HG02759 (cell line): ENCODE measurements around the gene LY6G6C.
"Not testable (repeated sequence)": the region's sequence is repeated elsewhere in the genome, so short reads cannot be mapped to it uniquely, and the experiment has no call there.

Experiments
- ATAC-seq: cut with Tn5 transposase; IDR thresholded peaks from one replicate; pipeline ENCODE4 v1.9.1; 2021; ENCODE audit warnings: mild to moderate bottlenecking, moderate library complexity; ENCODE audit not compliant: unreplicated experiment

LY6G6C gene

DNA sequence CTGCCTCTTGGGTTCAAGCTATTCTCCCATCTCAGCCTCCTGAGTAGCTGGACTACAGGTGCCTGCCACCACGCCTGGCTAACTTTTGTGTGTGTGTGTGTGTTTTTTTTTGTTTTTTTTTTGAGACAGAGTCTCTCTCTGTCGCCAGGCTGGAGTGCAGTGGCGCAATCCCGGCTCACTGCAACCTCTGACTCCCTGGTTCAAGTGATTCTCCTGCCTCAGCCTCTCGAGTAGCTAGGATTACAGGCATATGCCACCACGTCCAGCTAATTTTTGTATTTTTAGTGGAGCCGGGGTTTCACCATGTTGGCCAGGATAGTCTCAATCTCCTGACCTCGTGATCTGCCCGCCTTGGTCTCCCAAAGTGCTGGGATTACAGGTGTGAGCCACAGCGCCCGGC is 12.4 kb downstream of the LY6G6C start:
- not testable (repeated sequence) for ATAC-seq

- no peak for ATAC-seq
These were observed 13.3 kb downstream of the LY6G6C start for GRCh38 chr6:31708224-31708623.

GRCh38 chr6:31707701-31708100 is 13.8 kb downstream of the LY6G6C start:
- no peak for ATAC-seq

- no peak for ATAC-seq
These were observed 14.9 kb downstream of the LY6G6C start, which contains the start of gene LY6G6F for GRCh38 chr6:31706599-31706998. Gene LY6G6F, plus strand, starts transcription at chr6:31706866. Its CDS starts 41 bp downstream, at chr6:31706907.

DNA sequence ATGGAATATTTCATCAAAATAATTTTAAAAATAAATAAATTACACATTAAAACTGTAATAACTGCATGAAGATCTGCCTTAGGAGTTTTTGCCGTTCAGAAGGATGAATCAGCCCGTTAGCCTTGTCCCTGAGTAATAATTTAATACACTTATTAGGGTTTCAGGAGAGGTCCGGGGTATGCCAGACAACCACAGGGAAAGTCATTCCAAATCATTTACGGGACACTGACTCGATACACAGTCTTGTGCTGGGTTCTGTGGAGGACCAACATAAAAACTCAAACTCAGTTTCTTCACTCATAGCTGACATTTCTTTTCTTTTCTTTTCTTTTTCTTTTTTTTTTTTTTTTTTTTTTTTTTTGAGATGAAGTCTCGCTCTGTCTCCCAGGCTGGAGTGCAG is 15.6 kb downstream of the LY6G6C start:
- no peak for ATAC-seq

- ATAC-seq = peak; percentile 93
These were observed 18.5 kb downstream of the LY6G6C start, which contains the start of gene ABHD16A for GRCh38 chr6:31702819-31703716. Gene ABHD16A, minus strand, starts transcription at chr6:31703324. Its CDS starts 43 bp downstream, at chr6:31703281.

DNA sequence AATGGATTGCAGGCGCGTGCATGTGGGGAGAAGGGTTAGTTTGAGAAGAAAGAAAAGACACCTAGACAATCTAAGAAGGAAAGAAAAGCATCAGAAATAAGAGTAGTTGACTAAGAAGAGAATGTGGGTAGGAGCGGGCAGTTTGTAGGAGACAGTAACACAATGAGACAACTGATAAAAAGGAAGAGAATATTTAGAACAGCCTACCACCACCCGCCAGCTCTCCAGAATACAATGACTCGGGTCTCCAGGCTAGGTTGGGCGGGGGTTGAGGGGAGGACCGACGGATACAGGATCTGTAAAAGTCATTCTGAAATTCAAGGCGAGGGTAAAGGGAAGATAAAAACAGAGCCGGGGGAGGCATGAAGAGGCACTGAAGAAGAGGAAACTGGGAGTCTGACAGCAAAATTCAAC is 19.1 kb downstream of the LY6G6C start:
- no peak for ATAC-seq

DNA sequence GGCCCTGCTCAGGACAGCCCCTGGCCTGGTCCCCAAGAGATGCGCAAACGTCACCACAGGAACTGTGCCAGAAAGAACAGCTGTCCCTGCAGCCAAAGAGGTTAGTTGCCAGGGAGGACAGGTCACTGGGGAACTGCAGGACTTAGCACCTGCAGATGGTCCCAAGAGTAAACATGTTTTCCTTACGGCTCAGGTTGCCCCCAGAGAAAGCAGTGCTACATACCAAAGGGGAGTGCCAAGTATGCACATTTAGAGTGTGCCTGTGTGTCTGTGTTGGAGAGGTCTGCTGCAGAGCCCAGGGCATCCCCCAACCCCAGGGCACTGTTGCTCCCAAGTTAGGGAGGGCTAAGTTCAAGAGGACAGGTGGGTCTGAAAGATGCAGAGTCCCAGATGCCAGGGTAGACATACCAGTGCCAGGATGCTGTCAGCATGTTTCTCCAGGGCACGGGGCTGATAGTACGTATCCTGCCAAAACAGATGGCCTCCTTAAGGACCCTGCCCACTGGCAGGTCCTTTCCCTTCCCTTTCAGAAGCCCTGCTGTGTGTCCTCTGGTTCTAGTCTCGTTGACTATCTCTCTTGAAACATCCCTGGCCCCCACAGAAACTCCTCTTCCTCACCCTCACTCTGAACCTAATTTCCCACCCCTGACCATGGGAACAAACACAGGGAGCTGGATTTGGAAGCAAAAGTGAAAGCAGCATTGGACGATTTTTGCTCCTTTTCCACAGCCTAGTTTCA is 19.7 kb downstream of the LY6G6C start:
- no peak for ATAC-seq

DNA sequence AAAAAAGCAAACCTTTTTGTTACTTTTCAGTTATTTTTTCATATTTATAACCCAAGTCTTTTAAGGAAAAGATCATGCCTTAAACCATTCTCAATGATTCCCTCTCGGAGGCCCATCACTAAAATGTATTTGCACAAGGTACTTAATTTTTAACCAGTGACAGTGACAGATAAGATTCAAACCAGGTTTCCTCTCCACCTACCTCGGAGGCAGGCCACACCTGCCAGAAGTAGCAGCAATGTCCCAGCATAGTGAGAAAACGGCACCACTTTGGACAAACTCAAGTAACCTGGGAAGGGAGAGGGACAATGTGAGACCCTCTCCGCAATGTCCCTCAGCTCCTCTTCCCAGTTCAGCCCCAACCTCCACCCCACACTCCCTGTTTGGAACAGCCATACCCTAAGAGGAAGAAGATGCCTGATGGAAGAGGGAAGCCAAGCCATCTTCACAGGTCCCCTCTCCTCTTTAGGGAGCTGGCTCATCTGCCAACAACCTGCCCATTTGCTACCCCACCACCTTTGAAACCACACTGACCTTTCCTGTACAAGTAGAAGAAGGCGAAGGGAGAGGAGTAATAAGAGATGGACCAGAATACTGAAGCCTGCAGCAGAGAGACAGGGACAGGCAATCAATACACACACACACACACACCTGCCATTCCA is 20.7 kb downstream of the LY6G6C start:
- ATAC-seq = no peak

DNA sequence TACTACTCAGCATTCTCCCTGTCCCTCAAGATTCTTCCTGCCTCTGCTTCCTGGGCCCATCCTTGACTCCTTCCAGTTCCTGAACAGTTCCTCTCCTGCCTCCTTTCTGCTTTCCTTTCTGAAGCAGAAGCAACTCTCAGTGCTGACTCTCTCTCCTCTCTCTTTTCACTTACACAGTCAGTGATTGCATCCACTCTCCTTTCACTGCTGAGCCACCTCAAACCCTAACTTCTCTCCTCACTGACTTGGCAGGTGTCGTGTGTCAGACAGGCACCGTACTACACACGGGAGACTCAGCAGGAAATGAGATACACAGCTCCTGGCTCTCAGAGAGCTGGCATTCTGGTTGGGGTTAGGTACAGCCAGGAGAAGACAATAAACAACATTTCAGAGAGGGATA is 24.0 kb downstream of the LY6G6C start:
- no peak for ATAC-seq

DNA sequence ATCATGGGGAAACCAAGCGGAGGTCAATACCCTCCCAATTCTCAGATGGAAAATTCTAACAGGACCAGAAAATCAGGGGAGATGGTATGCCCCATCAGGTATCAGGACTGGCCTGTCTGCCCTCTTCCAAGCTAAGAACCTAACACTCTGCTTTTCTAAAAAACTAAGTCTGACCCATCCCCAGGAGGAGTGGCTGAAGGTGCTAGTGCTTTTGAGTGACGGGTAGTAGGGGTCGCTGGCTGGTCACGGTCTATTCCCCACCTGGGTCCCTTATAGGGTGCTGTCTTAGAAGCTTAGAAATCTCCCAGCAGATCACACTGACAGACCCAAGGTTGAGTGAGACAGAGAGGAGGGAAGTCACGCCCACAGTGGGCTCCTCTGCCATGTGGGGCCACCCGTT is 28.0 kb downstream of the LY6G6C start:
- no peak for ATAC-seq

GRCh38 chr6:31692886-31693285 is 28.7 kb downstream of the LY6G6C start:
- ATAC-seq = no peak

- no peak for ATAC-seq
These were observed 29.2 kb downstream of the LY6G6C start for GRCh38 chr6:31692353-31692752.

- ATAC-seq = no peak
These were observed 29.9 kb downstream of the LY6G6C start for GRCh38 chr6:31691564-31692108.

GRCh38 chr6:31691078-31691463 is 30.5 kb downstream of the LY6G6C start:
- ATAC-seq = no peak

DNA sequence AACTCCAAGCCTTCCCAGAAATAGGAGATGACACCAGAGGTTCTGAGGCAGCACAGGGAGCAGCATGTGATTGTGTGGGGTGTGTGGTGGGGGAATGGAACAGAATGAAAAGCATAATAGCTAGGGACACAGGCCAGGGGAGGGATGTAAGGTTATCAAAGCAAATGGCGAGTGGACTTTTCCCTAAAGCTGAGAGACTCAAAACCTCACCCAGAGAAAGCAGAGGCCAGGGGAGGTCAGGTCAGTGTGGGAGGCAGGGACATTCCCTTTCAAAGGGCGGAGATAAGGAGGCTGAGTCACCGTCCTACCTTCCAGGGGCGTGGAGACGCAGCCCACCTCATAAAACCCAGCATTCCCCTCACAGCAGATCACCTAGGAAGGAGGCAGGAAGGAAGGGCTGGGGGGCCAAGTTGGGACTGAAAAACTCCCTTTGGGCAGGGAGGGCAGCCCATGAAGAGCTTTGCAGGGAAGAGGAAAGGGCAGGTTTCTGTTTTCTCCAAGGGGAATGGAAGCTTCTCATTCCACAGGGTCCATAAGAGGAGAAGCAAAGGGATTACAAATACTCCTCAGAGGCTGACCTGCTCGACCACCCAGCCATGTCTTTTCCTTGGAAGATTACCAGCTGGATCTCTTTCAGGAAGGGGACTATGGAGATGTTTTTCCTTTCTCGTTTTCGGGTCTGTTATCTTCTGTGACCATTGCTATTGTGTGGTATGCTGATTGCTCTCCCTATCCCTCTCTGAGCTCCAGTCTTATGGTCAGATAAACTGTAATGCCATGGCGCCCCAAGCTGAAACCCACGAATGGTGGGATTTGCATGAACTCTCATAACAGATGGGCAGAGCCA is 31.1 kb downstream of the LY6G6C start:
- ATAC-seq = no peak

GRCh38 chr6:31689249-31690110 is 32.1 kb downstream of the LY6G6C start:
- ATAC-seq = no peak

- ATAC-seq = no peak
These were observed 33.5 kb downstream of the LY6G6C start for GRCh38 chr6:31687860-31688693.
